Mucosa of rectum (tissue), 2 donors: ENCODE measurements around the gene CTNNB1.

Source experiments
- H3K27ac ChIP-seq, 2 donors: one replicate each; pipeline ENCODE4 v1.7.0; 2013; ENCODE audit warnings: inconsistent platforms in 2 of 2, low read depth in 2 of 2, low read length in 2 of 2
- H3K27me3 ChIP-seq, 2 donors: one replicate each; pipeline ENCODE4 v1.7.0; 2013; ENCODE audit warnings: low read length in 2 of 2; ENCODE audit not compliant: control insufficient read depth in 2 of 2, insufficient read depth in 2 of 2
- H3K36me3 ChIP-seq, 2 donors: one replicate each; pipeline ENCODE4 v1.7.0; 2013; ENCODE audit warnings: low read length in 2 of 2; ENCODE audit not compliant: control insufficient read depth in 2 of 2, insufficient read depth in 2 of 2
- H3K4me1 ChIP-seq, 2 donors: one replicate each; pipeline ENCODE4 v1.7.0; 2013; ENCODE audit warnings: low read length in 2 of 2, mild to moderate bottlenecking in 1 of 2; ENCODE audit not compliant: control insufficient read depth in 2 of 2, insufficient read depth in 2 of 2
- H3K4me3 ChIP-seq, 2 donors: one replicate each; pipeline ENCODE4 v1.7.0; 2013; ENCODE audit warnings: low read length in 2 of 2
- H3K9ac ChIP-seq, 2 donors: one replicate each; pipeline ENCODE4 v1.7.0; 2013; ENCODE audit warnings: low read length in 2 of 2, low read depth in 1 of 2, mild to moderate bottlenecking in 1 of 2
- H3K9me3 ChIP-seq, 2 donors: one replicate each; pipeline ENCODE4 v1.7.0; 2013; ENCODE audit warnings: low read length in 2 of 2; ENCODE audit not compliant: control insufficient read depth in 2 of 2
- donor health status: healthy.
- donor health status: Normal muscosa, but diverticular disease.

The CTNNB1 gene

DNA sequence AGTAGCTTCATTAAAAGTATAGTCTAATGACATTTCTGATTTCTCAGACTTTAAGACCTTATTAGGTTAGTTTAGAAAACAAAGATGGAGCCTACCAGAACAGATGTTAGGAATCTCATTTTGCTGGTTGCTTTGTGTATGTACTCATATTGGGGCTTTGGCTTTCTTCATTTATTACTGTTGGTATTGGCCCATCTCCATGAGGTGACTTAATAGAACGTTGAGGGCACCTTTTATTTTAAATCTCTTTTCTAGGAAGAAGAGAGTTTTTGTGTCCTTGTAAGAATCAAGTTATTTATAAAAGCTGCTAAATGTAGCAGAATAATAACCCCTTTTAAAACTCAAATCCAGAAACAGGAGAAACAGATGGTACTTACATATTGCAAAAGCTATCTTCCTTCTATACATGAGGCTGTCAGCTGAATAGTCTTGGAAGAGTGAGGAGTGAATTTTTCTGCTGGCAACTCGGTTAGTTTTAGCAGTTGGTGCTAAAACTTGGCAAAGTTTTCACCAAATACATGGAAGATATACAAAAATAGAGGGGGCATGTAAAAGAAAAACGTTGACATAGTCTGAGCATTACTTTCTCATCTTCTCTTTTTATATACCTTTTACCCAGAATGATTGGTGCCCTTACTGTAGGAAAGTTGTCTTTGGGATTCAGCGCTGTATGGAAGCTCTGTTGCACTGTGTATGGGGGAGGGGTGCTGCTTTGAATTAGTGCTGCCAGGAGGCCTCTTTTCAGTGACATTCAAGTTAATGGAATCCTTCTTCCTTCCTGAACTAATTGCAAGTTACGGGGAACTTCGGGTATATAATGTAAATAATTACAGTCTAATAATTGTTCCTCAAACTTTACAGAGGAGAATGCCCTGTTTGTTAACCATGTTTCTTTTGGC lies 35.8 kb downstream of the CTNNB1 start:
- Histone ChIP-seq H3K9ac (no peak overlapping the region), H3K4me1 (no peaks in the 10 kb centered on the region), H3K36me3 (peaks cover 82 to 84% of the 10 kb centered on the region in 2 donors), H3K27ac (no peak overlapping the region), H3K4me3 (no peak overlapping the region), H3K27me3 (no peaks in the 10 kb centered on the region), H3K9me3 (no peaks in the 10 kb centered on the region)

DNA sequence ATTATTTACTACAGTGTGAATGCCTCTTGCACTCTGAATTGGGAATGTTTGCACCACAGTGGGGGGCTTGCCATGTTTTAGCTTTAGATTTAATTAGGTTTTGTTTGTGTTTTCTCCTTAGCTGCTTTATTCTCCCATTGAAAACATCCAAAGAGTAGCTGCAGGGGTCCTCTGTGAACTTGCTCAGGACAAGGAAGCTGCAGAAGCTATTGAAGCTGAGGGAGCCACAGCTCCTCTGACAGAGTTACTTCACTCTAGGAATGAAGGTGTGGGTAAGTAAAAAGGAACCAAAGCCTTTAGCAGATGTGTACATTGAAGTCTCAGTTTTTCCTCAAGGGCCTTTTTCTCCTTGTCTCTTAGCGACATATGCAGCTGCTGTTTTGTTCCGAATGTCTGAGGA lies 36.9 kb downstream of the CTNNB1 start:
- Histone ChIP-seq H3K27ac (no peak overlapping the region), H3K36me3 (peaks cover 82 to 89% of the 10 kb centered on the region in 2 donors), H3K4me1 (no peaks in the 10 kb centered on the region), H3K4me3 (no peak overlapping the region), H3K9me3 (no peaks in the 10 kb centered on the region), H3K27me3 (no peaks in the 10 kb centered on the region), H3K9ac (no peak overlapping the region)

DNA sequence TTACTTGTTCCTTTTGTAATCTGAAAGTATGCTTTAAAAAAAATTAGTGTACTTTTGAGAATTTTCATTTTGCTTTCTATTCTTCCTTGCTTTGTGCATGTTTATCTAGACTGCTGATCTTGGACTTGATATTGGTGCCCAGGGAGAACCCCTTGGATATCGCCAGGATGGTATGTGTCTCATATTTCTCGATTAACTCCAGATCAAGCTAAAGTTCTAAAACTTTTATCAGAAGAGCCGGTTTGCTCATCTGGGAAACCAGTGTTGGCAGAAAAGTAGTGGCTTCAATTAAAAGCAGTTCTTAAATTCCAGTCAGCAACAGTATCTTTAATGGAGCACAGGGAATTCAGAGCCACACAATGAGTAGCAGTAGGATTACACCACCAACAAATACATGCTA lies 38.6 kb downstream of the CTNNB1 start:
- Histone ChIP-seq H3K36me3 (peaks cover 78 to 81% of the 10 kb centered on the region in 2 donors), H3K4me3 (no peak overlapping the region), H3K4me1 (no peaks in the 10 kb centered on the region), H3K27me3 (no peaks in the 10 kb centered on the region), H3K9ac (no peak overlapping the region), H3K9me3 (no peaks in the 10 kb centered on the region), H3K27ac (no peak overlapping the region)

DNA sequence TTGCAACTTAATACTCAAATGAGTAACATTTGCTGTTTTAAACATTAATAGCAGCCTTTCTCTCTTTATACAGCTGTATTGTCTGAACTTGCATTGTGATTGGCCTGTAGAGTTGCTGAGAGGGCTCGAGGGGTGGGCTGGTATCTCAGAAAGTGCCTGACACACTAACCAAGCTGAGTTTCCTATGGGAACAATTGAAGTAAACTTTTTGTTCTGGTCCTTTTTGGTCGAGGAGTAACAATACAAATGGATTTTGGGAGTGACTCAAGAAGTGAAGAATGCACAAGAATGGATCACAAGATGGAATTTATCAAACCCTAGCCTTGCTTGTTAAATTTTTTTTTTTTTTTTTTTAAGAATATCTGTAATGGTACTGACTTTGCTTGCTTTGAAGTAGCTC lies 40.3 kb downstream of the CTNNB1 start:
- no peaks in the 10 kb centered on the region for H3K4me1 ChIP-seq

DNA sequence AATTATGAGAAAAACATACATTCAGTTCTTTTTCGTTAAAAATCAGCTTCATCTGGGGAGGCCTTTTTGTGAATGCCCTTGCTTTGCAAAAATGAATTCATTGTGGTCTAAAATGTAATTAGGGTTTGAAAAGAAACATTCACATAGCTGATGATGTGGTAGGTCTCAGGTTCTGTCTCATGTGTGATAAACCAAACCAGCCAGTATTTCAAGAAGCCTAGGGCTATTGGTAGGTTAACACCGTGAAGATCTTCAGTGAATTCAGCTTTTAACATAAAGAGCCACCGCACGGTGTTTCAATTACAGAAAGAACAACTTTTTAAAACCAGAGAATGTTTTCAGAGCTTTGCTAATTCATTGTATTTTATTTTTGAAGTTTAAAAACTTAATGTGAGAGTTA lies 41.9 kb downstream of the CTNNB1 start:
- no peaks in the 10 kb centered on the region for H3K9me3 ChIP-seq
- H3K27ac ChIP-seq: no peak overlapping the region
- peaks cover 46 to 53% of the 10 kb centered on the region in 2 donors for H3K36me3 ChIP-seq
- H3K4me1 ChIP-seq: no peaks in the 10 kb centered on the region
- no peaks in the 10 kb centered on the region for H3K27me3 ChIP-seq
- H3K4me3 ChIP-seq: no peak overlapping the region
- no peak overlapping the region for H3K9ac ChIP-seq

More for the DNA sequence above, 40.3 kb downstream of the CTNNB1 start:
- Histone ChIP-seq H3K27me3 (no peaks in the 10 kb centered on the region), H3K36me3 (peaks cover 61 to 64% of the 10 kb centered on the region in 2 donors), H3K9ac (no peak overlapping the region), H3K4me3 (no peak overlapping the region), H3K9me3 (no peaks in the 10 kb centered on the region), H3K27ac (no peak overlapping the region)

DNA sequence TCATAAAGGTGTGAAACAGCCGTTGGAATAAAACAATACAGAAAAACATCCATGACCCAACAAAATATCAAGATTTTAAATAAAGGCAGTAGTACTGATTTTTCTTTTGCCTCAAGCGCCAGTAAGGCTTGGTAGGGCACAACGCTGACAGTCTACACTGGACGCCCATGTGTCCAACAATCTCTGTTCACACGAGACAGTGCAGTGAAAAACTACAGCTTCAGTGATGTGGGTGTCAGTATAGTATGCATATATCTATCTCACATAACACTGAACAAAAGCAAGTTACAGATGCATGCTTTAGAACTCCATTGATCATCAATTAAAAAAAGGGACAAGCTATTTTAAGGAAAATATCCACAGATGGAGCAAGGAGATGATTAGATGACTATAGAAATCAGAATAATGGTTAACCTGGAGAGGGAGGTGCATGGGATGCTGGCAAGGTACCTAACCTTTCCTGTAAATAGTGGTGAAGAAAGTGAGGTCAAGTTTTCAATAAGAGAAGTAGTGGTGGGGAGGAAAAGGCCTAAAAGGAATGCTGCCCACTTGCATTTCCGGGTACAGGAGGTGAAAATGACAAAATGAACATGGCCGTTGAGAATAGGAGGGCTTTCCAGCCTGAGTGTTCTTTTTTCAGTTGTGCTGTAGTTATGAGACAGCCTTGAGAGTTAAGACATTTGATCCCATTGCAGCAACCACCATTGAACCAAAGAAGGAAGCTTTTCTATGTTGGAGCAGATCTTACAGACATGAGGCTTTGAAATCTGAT lies 42.7 kb downstream of the CTNNB1 start:
- H3K4me3 ChIP-seq: no peak overlapping the region
- no peaks in the 10 kb centered on the region for H3K4me1 ChIP-seq
- no peak overlapping the region for H3K9ac ChIP-seq
- no peaks in the 10 kb centered on the region for H3K27me3 ChIP-seq
- no peak overlapping the region for H3K27ac ChIP-seq
- H3K36me3 ChIP-seq: peaks cover 37 to 46% of the 10 kb centered on the region in 2 donors
- H3K9me3 ChIP-seq: no peaks in the 10 kb centered on the region

DNA sequence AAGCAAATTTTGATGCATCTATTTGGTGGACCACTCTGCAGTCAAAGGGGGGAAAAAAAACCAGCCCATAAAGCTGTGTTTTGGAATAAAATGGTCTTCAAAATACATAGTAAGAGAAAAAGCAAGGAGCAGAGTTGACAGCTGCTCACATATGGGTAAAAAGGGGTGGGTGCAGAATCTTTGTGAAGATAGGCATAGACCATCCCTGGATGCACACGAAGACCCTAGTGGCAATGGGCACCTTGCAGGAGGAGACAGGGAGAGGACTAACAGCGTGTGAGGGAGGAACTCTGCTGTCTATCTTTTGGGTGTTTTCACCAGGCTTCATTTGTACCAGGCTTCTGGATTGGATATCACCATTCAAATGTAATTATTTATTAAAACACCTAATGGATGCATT lies 43.9 kb downstream of the CTNNB1 start:
- Histone ChIP-seq H3K4me3 (no peak overlapping the region), H3K36me3 (peaks cover 27 to 34% of the 10 kb centered on the region in 2 donors), H3K9me3 (no peaks in the 10 kb centered on the region), H3K4me1 (no peaks in the 10 kb centered on the region), H3K9ac (no peak overlapping the region), H3K27me3 (no peaks in the 10 kb centered on the region), H3K27ac (no peak overlapping the region)

DNA sequence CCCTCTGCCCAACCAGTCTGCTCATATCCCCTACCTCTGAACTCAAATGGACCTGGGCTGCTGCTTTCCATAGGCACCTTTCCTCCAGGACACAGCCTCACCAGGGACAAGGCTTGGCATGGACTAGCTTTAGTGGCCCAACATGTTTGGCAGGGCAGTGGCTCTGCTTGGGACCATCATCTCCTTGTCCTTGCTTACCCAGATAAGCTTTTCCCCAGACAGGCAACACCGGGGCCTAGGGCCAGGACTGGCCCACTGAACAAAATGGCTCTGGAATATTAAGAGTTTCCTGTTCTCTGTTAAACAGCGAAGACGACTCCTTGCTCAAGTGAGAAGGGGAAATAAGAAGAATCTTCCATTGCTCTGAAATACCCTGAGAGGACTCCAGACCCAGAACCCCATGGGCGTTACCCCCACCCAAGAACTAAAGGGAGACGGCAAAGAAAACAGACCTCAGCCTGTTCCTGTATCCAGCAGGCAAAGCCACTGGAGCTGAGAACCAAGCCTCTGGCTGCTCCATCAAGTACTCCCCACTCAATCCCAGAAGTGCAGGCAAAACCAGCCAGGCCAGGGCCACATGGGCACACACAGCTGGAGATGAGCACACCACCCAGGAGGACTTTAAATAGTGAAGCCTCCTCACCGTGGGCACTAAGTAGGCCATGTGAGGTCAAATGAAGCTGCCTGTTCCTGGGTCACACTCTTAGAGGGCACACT lies 45.5 kb downstream of the CTNNB1 start:
- Histone ChIP-seq H3K9me3 (no peaks in the 10 kb centered on the region), H3K36me3 (peaks cover 12 to 19% of the 10 kb centered on the region in 2 donors), H3K27me3 (no peaks in the 10 kb centered on the region), H3K4me1 (no peaks in the 10 kb centered on the region), H3K4me3 (no peak overlapping the region), H3K27ac (no peak overlapping the region), H3K9ac (no peak overlapping the region)

DNA sequence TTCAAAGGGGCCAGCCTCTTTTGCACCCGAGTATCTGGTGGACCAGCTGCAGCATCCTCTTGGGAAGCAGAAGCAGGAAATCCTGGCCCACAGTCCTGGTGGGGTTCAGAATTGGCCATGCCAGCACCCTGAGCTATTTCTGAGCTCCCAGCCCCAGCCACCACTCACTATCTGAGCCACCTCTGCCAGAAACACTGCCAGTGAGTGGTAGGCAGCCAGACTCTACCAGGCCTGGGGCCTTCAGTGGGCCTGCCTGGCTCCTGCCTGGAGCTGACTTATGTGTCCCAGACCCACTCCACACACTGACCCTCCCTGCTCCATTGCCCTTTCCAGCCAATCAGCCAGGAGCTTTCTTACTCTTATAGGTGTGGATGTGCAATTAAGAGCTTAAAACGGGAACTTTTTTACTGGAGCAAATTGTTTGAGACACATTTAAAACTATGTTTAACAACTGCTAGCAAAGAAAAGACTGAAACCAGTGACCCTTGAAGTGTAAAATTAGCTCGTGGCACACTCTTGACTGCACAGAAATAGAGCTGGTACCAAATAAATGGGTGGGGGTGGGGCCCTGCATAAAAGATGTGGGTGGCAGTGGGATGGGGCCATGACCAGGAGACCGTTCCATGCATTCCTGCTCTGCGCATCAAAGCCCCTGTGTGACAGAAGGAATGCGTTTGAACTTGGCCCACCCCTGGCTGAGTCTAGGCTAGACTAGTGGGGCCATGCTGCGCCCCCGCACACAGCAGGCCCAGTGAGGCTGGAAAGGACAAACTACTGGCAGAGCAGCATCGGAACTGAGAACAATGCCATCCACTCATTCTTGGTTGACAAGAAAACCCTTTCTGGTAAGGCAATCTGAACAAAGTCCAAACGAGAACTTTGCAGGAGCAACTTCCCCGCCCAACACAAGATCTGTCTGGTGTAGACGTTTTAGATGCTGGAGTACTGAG lies 48.0 kb downstream of the CTNNB1 start:
- no peaks in the 10 kb centered on the region for H3K27me3 ChIP-seq
- H3K4me3 ChIP-seq: no peak overlapping the region
- H3K36me3 ChIP-seq: peaks cover 0 to 3% of the 10 kb centered on the region in 2 donors
- H3K9ac ChIP-seq: no peak overlapping the region
- no peak overlapping the region for H3K27ac ChIP-seq
- no peaks in the 10 kb centered on the region for H3K9me3 ChIP-seq
- H3K4me1 ChIP-seq: no peaks in the 10 kb centered on the region
